ENCODE data around the gene AVP. TPM values are rescaled to one million over a fixed set of nuclear protein-coding genes. Genes with fewer than 3 reads are reported as not detected.

Gene AVP
- total RNA-seq, 1 experiment from 2014 or later: not detected

DNA sequence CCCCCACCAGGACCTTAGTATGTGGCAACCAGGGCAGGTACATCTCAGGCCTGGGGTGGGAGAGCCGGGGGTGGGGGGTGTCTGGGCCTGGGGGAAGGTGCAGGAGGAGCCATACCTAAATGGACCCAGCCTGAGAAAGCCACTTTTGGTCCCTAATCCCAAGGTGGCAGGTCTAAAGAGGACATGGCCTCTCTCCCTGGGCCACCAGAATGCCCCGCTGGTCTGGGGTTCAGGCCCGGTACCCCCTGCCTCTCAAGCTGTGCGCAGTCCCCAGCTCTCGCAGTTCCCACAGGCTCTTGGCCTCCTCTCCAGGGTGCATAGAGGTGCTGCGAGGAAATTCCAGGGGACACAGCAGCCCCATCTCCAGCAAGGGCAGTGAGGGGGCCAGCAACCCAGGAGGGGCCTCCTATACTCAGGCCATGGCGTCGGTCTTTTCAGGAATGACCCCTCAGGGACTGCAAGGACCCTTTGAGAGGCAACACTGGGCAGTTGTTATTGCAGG is 1.1 kb upstream of the AVP start:
- Mint-ChIP-seq H3K27me3 (ENCODE audit: unreplicated experiment) (peaks cover 63% of the 10 kb centered on the region), H3K27ac (ENCODE audit: unreplicated experiment) (no peak overlapping the region), H3K4me1 (ENCODE audit: low read depth, unreplicated experiment) (no peaks in the 10 kb centered on the region), H3K4me3 (ENCODE audit: low read depth, unreplicated experiment) (no peak overlapping the region), H3K36me3 (ENCODE audit: insufficient read depth, unreplicated experiment) (no peaks in the 10 kb centered on the region), H3K9me3 (ENCODE audit: low read depth, unreplicated experiment) (no peaks in the 10 kb centered on the region)
- no peak for TF ChIP-seq CTCF (IDR thresholded peaks at IDR 0.05; ENCODE audit: unreplicated experiment)
- no peak for DNase-seq
- CTCF ChIA-PET: interaction anchor here (0.5 kb wide), 1 partner anchor 907 kb away, joined by 3 read pairs; no protein-coding TSS in a partner anchor
- no TSS peak for BruUV-seq (replicated peaks)
- intact Hi-C loops (cut with micrococcal nuclease; ENCODE audit: unreplicated experiment): no loop called here

DNA sequence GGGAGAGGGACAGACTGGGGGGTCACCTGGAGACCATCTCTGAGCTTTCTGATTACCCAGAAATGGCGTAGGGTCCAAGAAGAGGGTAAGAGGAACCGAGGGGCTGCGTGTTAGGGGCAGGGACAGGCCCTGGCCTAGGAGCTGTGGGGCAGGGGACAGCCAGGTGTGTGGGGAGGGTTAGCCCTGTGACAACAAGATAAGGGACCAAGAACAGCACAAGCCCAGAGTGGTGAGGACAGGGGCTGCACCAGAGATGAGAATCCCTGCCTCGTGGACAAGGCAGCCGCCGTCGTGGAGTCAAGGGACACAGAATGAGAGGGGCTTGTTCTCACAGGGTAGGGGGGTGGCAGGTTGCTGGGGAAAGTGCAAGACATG is 449 bp upstream of the AVP start:
- H3K27me3 Mint-ChIP-seq (ENCODE audit: unreplicated experiment): peaks cover 63% of the 10 kb centered on the region
- no peak overlapping the region for H3K4me3 Mint-ChIP-seq (ENCODE audit: low read depth, unreplicated experiment)
- H3K36me3 Mint-ChIP-seq (ENCODE audit: insufficient read depth, unreplicated experiment): no peaks in the 10 kb centered on the region
- no peaks in the 10 kb centered on the region for H3K9me3 Mint-ChIP-seq (ENCODE audit: low read depth, unreplicated experiment)
- no peak for TF ChIP-seq CTCF (IDR thresholded peaks at IDR 0.05; ENCODE audit: unreplicated experiment)
- H3K4me1 Mint-ChIP-seq (ENCODE audit: low read depth, unreplicated experiment): no peaks in the 10 kb centered on the region
- no TSS peak for BruUV-seq (replicated peaks)
- no peak overlapping the region for H3K27ac Mint-ChIP-seq (ENCODE audit: unreplicated experiment)
- CTCF ChIA-PET: interaction anchor here (0.5 kb wide), 1 partner anchor 907 kb away, joined by 3 read pairs; no protein-coding TSS in a partner anchor
- DNase-seq: no peak
- intact Hi-C loops (cut with micrococcal nuclease; ENCODE audit: unreplicated experiment): no loop called here

GRCh38 chr20:3082955-3083952 is 1.3 kb downstream of the AVP start:
- no peaks in the 10 kb centered on the region for H3K4me1 Mint-ChIP-seq (ENCODE audit: low read depth, unreplicated experiment)
- H3K4me3 Mint-ChIP-seq (ENCODE audit: low read depth, unreplicated experiment): no peak overlapping the region
- H3K9me3 Mint-ChIP-seq (ENCODE audit: low read depth, unreplicated experiment): no peaks in the 10 kb centered on the region
- no peak for TF ChIP-seq CTCF (IDR thresholded peaks at IDR 0.05; ENCODE audit: unreplicated experiment)
- no peak overlapping the region for H3K27ac Mint-ChIP-seq (ENCODE audit: unreplicated experiment)
- DNase-seq: no peak
- no TSS peak for BruUV-seq (replicated peaks)
- intact Hi-C loops (cut with micrococcal nuclease; ENCODE audit: unreplicated experiment): no loop called here
- no peaks in the 10 kb centered on the region for H3K36me3 Mint-ChIP-seq (ENCODE audit: insufficient read depth, unreplicated experiment)
- CTCF ChIA-PET: interaction anchor here (0.7 kb wide), 1 partner anchor 504 kb away, joined by 3 read pairs; no protein-coding TSS in a partner anchor
- peaks cover 51% of the 10 kb centered on the region for H3K27me3 Mint-ChIP-seq (ENCODE audit: unreplicated experiment)

DNA sequence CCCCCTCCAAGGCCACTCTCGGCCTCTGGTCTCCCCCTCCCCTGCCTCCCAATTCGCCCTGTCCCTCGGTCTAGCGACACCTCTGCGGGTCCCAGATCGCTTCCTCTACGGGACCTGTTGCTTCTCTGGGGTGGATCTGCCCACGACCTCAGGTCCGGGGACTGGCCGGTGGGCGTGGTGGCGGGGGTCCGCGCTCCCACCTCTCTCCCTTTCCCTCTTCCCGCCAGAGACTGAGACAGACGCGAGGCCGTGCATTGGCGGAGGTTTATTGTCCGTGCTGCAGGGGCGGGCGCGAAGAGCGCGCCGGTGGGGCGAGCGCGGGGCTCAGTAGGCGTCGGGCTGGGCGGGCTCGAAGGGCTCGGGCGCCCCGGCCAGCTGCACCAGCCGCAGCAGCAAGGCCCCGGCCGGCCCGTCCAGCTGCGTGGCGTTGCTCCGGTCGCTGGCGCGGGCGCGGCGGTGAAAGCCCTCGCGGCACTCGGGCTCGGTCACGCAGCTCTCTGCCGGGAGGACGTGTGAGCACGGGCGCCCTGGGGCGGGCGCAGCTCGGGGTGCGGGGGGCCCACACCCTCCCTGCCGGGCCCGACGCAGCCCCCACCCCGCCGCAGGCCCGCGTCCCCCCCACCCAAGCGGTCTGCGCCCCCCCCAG is 2.1 kb downstream of the AVP start:
- CTCF ChIA-PET: interaction anchor here (0.7 kb wide), 1 partner anchor 503 kb away, joined by 3 read pairs; no protein-coding TSS in a partner anchor
- no peak for TF ChIP-seq CTCF (IDR thresholded peaks at IDR 0.05; ENCODE audit: unreplicated experiment)
- intact Hi-C loops (cut with micrococcal nuclease; ENCODE audit: unreplicated experiment): no loop called here
- no peak for DNase-seq
- H3K36me3 Mint-ChIP-seq (ENCODE audit: insufficient read depth, unreplicated experiment): no peaks in the 10 kb centered on the region
- H3K27me3 Mint-ChIP-seq (ENCODE audit: unreplicated experiment): peaks cover 51% of the 10 kb centered on the region
- H3K4me3 Mint-ChIP-seq (ENCODE audit: low read depth, unreplicated experiment): no peak overlapping the region
- H3K27ac Mint-ChIP-seq (ENCODE audit: unreplicated experiment): no peak overlapping the region
- no TSS peak for BruUV-seq (replicated peaks)
- no peaks in the 10 kb centered on the region for H3K4me1 Mint-ChIP-seq (ENCODE audit: low read depth, unreplicated experiment)
- H3K9me3 Mint-ChIP-seq (ENCODE audit: low read depth, unreplicated experiment): no peaks in the 10 kb centered on the region
